ENCODE measurements around the gene SCGB3A1.
A peak's percentile ranks its signal among the peaks of the same experiment; 100 is the strongest.

Gene SCGB3A1, protein sequence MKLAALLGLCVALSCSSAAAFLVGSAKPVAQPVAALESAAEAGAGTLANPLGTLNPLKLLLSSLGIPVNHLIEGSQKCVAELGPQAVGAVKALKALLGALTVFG

GRCh38 chr5:180591311-180591887 lies at the start of gene SCGB3A1:
Gene SCGB3A1 (minus strand): TSS chr5:180591499. CDS start chr5:180591462, 37 bp downstream.
- H3K9me3 ChIP-seq (ENCODE audit: severe bottlenecking): no peaks in the 10 kb centered on the region
- TF ChIP-seq CTCF (IDR thresholded peaks at IDR 0.05; ENCODE audit: low read depth, low read length): no peak
- H3K27me3 ChIP-seq (ENCODE audit: insufficient read depth, low read depth, severe bottlenecking): peaks cover 13% of the 10 kb centered on the region
- no peaks in the 10 kb centered on the region for H3K36me3 ChIP-seq
- DNase-seq: no peak
- peak within 1 kb of the TSS; percentile 43 for H3K4me3 ChIP-seq (ENCODE audit: low read depth, low read length)
- H3K27ac ChIP-seq: no peak within 1 kb of the TSS

- no peak for TF ChIP-seq CTCF (IDR thresholded peaks at IDR 0.05; ENCODE audit: low read depth, low read length)
- Histone ChIP-seq H3K4me3 (ENCODE audit: low read depth, low read length) (no peak overlapping the region), H3K9me3 (ENCODE audit: severe bottlenecking) (no peaks in the 10 kb centered on the region), H3K27ac (no peak overlapping the region), H3K36me3 (no peaks in the 10 kb centered on the region), H3K27me3 (ENCODE audit: insufficient read depth, low read depth, severe bottlenecking) (no peaks in the 10 kb centered on the region)
- no peak for DNase-seq
Measured at GRCh38 chr5:180640611-180640860, 49.2 kb upstream of the SCGB3A1 start.

GRCh38 chr5:180639741-180640610 lies 48.7 kb upstream of the SCGB3A1 start:
- DNase-seq: peak; percentile 30
- Histone ChIP-seq H3K4me3 (ENCODE audit: low read depth, low read length) (no peak overlapping the region), H3K27me3 (ENCODE audit: insufficient read depth, low read depth, severe bottlenecking) (no peaks in the 10 kb centered on the region), H3K27ac (no peak overlapping the region), H3K9me3 (ENCODE audit: severe bottlenecking) (no peaks in the 10 kb centered on the region), H3K36me3 (no peaks in the 10 kb centered on the region)
- TF ChIP-seq CTCF (IDR thresholded peaks at IDR 0.05; ENCODE audit: low read depth, low read length): no peak

- no peaks in the 10 kb centered on the region for H3K36me3 ChIP-seq
- no peaks in the 10 kb centered on the region for H3K27me3 ChIP-seq (ENCODE audit: insufficient read depth, low read depth, severe bottlenecking)
- no peak for TF ChIP-seq CTCF (IDR thresholded peaks at IDR 0.05; ENCODE audit: low read depth, low read length)
- H3K4me3 ChIP-seq (ENCODE audit: low read depth, low read length): no peak overlapping the region
- H3K9me3 ChIP-seq (ENCODE audit: severe bottlenecking): no peaks in the 10 kb centered on the region
- DNase-seq: no peak
- H3K27ac ChIP-seq: no peak overlapping the region
Measured at GRCh38 chr5:180639287-180639686, 48.0 kb upstream of the SCGB3A1 start.

- Histone ChIP-seq H3K27ac (no peak overlapping the region), H3K4me3 (ENCODE audit: low read depth, low read length) (no peak overlapping the region), H3K9me3 (ENCODE audit: severe bottlenecking) (no peaks in the 10 kb centered on the region), H3K36me3 (no peaks in the 10 kb centered on the region), H3K27me3 (ENCODE audit: insufficient read depth, low read depth, severe bottlenecking) (no peaks in the 10 kb centered on the region)
- TF ChIP-seq CTCF (IDR thresholded peaks at IDR 0.05; ENCODE audit: low read depth, low read length): no peak
- no peak for DNase-seq
Measured at GRCh38 chr5:180637962-180638680, 46.8 kb upstream of the SCGB3A1 start.
